ENCODE data around the gene NCF4. TPM values are rescaled to one million over a fixed set of nuclear protein-coding genes. Genes with fewer than 3 reads are reported as not detected.

The NCF4 gene
- total and polyA plus RNA-seq, 2 donors (not counting 1 experiment from before 2014, with no cell fraction given), result 118 to 175 TPM

DNA sequence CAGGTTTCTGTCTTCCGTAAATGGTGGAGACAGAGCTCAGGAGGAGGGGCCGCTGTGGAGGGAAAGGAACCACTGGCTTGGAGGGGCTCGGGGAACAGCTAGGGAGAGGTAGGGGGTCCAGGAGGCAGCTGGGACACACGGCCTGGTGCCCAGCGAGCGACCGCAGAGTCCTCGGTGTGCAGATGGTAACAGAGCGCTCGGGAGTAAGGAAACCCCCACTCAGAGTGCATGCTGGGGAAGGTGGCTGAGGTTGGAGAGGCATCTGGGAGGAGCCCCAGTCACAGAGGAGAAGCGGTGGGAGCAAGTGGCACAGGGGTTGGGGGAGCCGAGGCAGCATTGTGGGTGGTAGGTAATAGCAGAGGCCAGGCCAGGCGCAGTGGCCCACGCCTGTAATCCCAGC is 10.8 kb upstream of the NCF4 start:
- Histone ChIP-seq H4K20me1 (ENCODE audit: control insufficient read depth, insufficient read depth, low read length, poor library complexity, severe bottlenecking) (no peaks in the 10 kb centered on the region), H3K27me3 (replicated peaks in 1 of 4; ENCODE audit: control extremely low read depth in 1 of 4, control insufficient read depth in 3 of 4, insufficient read depth in 4 of 4, low read length in 3 of 4) (peaks cover 0 to 16% (median 6%) of the 10 kb centered on the region in 4 experiments), H3K4me2 (replicated peaks; ENCODE audit: low read depth, low read length, poor library complexity, severe bottlenecking) (no peak overlapping the region), H3K4me1 (ENCODE audit: control insufficient read depth in 2 of 2, insufficient read depth in 2 of 2, low read length in 2 of 2) (peaks cover 9 to 12% of the 10 kb centered on the region in 2 donors), H3K4me3 (ENCODE audit: control extremely low read depth in 1 of 5, extremely low read depth in 1 of 5, insufficient read depth in 1 of 5, low read depth in 2 of 5, low read length in 4 of 5) (no peak overlapping the region), H3K9ac (ENCODE audit: low read length) (no peak overlapping the region), H3K36me3 (replicated peaks in 1 of 2; ENCODE audit: control extremely low read depth in 1 of 2, control insufficient read depth in 1 of 2, extremely low read depth in 1 of 2, insufficient read depth in 2 of 2, low read length in 1 of 2) (no peaks in the 10 kb centered on the region), H3K9me3 (ENCODE audit: control extremely low read depth in 1 of 3, control insufficient read depth in 2 of 3, insufficient read depth in 1 of 3, low read length in 2 of 3) (peaks cover 0 to 12% (median 0%) of the 10 kb centered on the region in 3 donors), H3K79me2 (ENCODE audit: control insufficient read depth, insufficient read depth, low read length) (no peaks in the 10 kb centered on the region), H3K27ac (ENCODE audit: low read length in 2 of 2) (no peak overlapping the region), H2AFZ (ENCODE audit: insufficient read depth, low read depth, low read length, poor library complexity, severe bottlenecking) (no peak overlapping the region)
- intact Hi-C loops (cut with micrococcal nuclease), result loop anchor here (10.0 kb wide), 1 partner anchor 195 kb away; no protein-coding TSS in a partner anchor
- DNase-seq (no peak), ATAC-seq (ENCODE audit: low read depth) (no peak)
- no peak overlapping the region for H3K4me3 Mint-ChIP-seq
- TF ChIP-seq EZH2 (IDR thresholded peaks at IDR 0.05; ENCODE audit: borderline replicate concordance, insufficient read depth, low read depth, low read length, poor library complexity, severe bottlenecking), result no peak
- TF ChIP-seq, protein P1, sequence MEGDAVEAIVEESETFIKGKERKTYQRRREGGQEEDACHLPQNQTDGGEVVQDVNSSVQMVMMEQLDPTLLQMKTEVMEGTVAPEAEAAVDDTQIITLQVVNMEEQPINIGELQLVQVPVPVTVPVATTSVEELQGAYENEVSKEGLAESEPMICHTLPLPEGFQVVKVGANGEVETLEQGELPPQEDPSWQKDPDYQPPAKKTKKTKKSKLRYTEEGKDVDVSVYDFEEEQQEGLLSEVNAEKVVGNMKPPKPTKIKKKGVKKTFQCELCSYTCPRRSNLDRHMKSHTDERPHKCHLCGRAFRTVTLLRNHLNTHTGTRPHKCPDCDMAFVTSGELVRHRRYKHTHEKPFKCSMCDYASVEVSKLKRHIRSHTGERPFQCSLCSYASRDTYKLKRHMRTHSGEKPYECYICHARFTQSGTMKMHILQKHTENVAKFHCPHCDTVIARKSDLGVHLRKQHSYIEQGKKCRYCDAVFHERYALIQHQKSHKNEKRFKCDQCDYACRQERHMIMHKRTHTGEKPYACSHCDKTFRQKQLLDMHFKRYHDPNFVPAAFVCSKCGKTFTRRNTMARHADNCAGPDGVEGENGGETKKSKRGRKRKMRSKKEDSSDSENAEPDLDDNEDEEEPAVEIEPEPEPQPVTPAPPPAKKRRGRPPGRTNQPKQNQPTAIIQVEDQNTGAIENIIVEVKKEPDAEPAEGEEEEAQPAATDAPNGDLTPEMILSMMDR (IDR thresholded peaks at IDR 0.05), result no peak
- CTCF ChIA-PET, result interaction anchor here (12.0 kb wide), 1 partner anchor 65 kb away, joined by 115 read pairs; no protein-coding TSS in a partner anchor
- peaks cover 34% of the 10 kb centered on the region for H3K27me3 Mint-ChIP-seq
- POLR2A ChIA-PET, result no interaction called here
- WGBS (ENCODE audit: insufficient coverage), result 93% methylated on average over 11 of the region's 14 CpGs
- H3K9me3 Mint-ChIP-seq (ENCODE audit: insufficient read depth), result no peaks in the 10 kb centered on the region
- peaks cover 8% of the 10 kb centered on the region for H3K4me1 Mint-ChIP-seq
- no peak overlapping the region for H3K27ac Mint-ChIP-seq

DNA sequence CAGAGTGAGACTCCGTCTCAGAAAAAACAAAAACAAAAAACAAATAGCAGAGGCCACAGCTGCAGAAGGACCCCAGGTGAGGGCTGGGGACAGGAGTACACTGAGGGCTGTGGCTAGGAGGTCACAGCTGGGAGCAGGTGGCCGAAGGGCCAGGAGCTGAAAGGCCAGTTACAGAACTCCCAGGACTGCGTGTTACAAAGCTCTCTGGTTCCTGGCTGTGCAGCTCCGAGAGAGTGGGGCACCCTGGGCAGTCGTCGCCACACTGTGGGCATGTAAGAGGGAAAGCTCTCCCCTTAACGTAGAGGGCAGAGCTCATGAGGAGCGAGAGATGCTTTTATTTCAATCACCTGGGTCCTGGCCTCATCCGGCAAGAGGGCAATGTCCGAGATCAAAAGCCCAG is 10.1 kb upstream of the NCF4 start:
- H3K27me3 Mint-ChIP-seq, result peaks cover 28% of the 10 kb centered on the region
- peaks cover 9 to 12% of the 10 kb centered on the region in 2 donors for H3K4me1 ChIP-seq (ENCODE audit: control insufficient read depth in 2 of 2, insufficient read depth in 2 of 2, low read length in 2 of 2)
- H3K27ac Mint-ChIP-seq, result no peak overlapping the region
- no peak for TF ChIP-seq EZH2 (IDR thresholded peaks at IDR 0.05; ENCODE audit: borderline replicate concordance, insufficient read depth, low read depth, low read length, poor library complexity, severe bottlenecking)
- TF ChIP-seq, protein P1 (IDR thresholded peaks at IDR 0.05), result no peak
- H2AFZ ChIP-seq (ENCODE audit: insufficient read depth, low read depth, low read length, poor library complexity, severe bottlenecking), result no peak overlapping the region
- H3K9me3 Mint-ChIP-seq (ENCODE audit: insufficient read depth), result no peaks in the 10 kb centered on the region
- no peak overlapping the region for H3K4me3 Mint-ChIP-seq
- H3K27me3 ChIP-seq (replicated peaks in 1 of 4; ENCODE audit: control extremely low read depth in 1 of 4, control insufficient read depth in 3 of 4, insufficient read depth in 4 of 4, low read length in 3 of 4), result peaks cover 0 to 16% (median 6%) of the 10 kb centered on the region in 4 experiments
- ChIA-PET POLR2A (no interaction called here), CTCF (interaction anchor here (12.0 kb wide), 1 partner anchor 66 kb away, joined by 115 read pairs; no protein-coding TSS in a partner anchor)
- peaks cover 0 to 12% (median 0%) of the 10 kb centered on the region in 3 donors for H3K9me3 ChIP-seq (ENCODE audit: control extremely low read depth in 1 of 3, control insufficient read depth in 2 of 3, insufficient read depth in 1 of 3, low read length in 2 of 3)
- DNase-seq, result no peak
- WGBS (ENCODE audit: insufficient coverage), result 96% methylated on average over 8 of the region's 10 CpGs
- H3K79me2 ChIP-seq (ENCODE audit: control insufficient read depth, insufficient read depth, low read length), result no peaks in the 10 kb centered on the region
- no peaks in the 10 kb centered on the region for H4K20me1 ChIP-seq (ENCODE audit: control insufficient read depth, insufficient read depth, low read length, poor library complexity, severe bottlenecking)
- no peak overlapping the region for H3K27ac ChIP-seq (ENCODE audit: low read length in 2 of 2)
- no peak overlapping the region for H3K9ac ChIP-seq (ENCODE audit: low read length)
- peaks cover 10% of the 10 kb centered on the region for H3K4me1 Mint-ChIP-seq
- ATAC-seq (ENCODE audit: low read depth), result no peak
- intact Hi-C loops (cut with micrococcal nuclease), result loop anchor here (10.0 kb wide), 1 partner anchor 194 kb away; no protein-coding TSS in a partner anchor
- no peak overlapping the region for H3K4me3 ChIP-seq (ENCODE audit: control extremely low read depth in 1 of 5, extremely low read depth in 1 of 5, insufficient read depth in 1 of 5, low read depth in 2 of 5, low read length in 4 of 5)
- H3K4me2 ChIP-seq (replicated peaks; ENCODE audit: low read depth, low read length, poor library complexity, severe bottlenecking), result no peak overlapping the region
- H3K36me3 ChIP-seq (replicated peaks in 1 of 2; ENCODE audit: control extremely low read depth in 1 of 2, control insufficient read depth in 1 of 2, extremely low read depth in 1 of 2, insufficient read depth in 2 of 2, low read length in 1 of 2), result no peaks in the 10 kb centered on the region

All from B cell (primary cell).